ENCODE data around the gene PSME4. TPM values are rescaled to one million over a fixed set of nuclear protein-coding genes. Genes with fewer than 3 reads are reported as not detected.
A peak's percentile ranks its signal among the peaks of the same experiment; 100 is the strongest.

The PSME4 gene
- total RNA-seq, 1 experiment from 2014 or later = 87.4 TPM

- no peak overlapping the region for H2BK20ac ChIP-seq (ENCODE audit: low read depth, low read length, poor library complexity, severe bottlenecking)
- H2BK15ac ChIP-seq (ENCODE audit: low read depth, low read length) = no peak overlapping the region
- peaks cover 44% of the 10 kb centered on the region; the same call in 1 of the 2 replicates for H3K79me2 ChIP-seq (ENCODE audit: insufficient read depth, low read length)
- no peak overlapping the region for H3K4ac ChIP-seq (ENCODE audit: low read depth, low read length)
- no peak overlapping the region for H3T11ph ChIP-seq (ENCODE audit: low read length)
- peaks cover 23% of the 10 kb centered on the region in 2 experiments for H3K4me1 Mint-ChIP-seq
- H2BK120ac ChIP-seq (ENCODE audit: low read depth, low read length, poor library complexity, severe bottlenecking) = peak overlapping the region; percentile 54
- H3K27ac Mint-ChIP-seq = peak overlapping the region; percentile 65 to 94 (median 65)
- no peak overlapping the region for H2AK5ac ChIP-seq (ENCODE audit: insufficient read length, low read length)
- no peaks in the 10 kb centered on the region for H3K9me3 ChIP-seq (ENCODE audit: control insufficient read depth, low read depth, low read length)
- H3K27ac ChIP-seq (ENCODE audit: insufficient read length, low read depth, low read length) = no peak overlapping the region
- no peak overlapping the region for H2BK12ac ChIP-seq (ENCODE audit: insufficient read length, low read depth, low read length)
- H3K23ac ChIP-seq (ENCODE audit: insufficient read length, low read depth, low read length) = no peak overlapping the region
- H3K9ac ChIP-seq (ENCODE audit: extremely low read depth, insufficient read length, low read length) = peak overlapping the region; percentile 80
- no peaks in the 10 kb centered on the region for H3K27me3 Mint-ChIP-seq (ENCODE audit: low read depth)
- no peak overlapping the region for H4K91ac ChIP-seq (ENCODE audit: insufficient read length, low read depth, low read length)
- peaks cover 7 to 23% (median 11%) of the 10 kb centered on the region in 3 experiments; a peak in 6 of 7 replicates for H3K36me3 Mint-ChIP-seq (ENCODE audit: insufficient read depth in 1 of 3, low read depth in 3 of 3)
- H3K79me1 ChIP-seq (ENCODE audit: insufficient read depth, low read depth, low read length, poor library complexity, severe bottlenecking) = no peaks in the 10 kb centered on the region
- no CpG with 5 or more reads among the region's 46 CpGs for WGBS (ENCODE audit: extremely low coverage, insufficient read length, low lambda C conversion rate)
- H4K5ac ChIP-seq (ENCODE audit: insufficient read length, low read depth, low read length) = no peak overlapping the region
- H4K20me1 ChIP-seq (ENCODE audit: control insufficient read depth, insufficient read depth, insufficient read length) = no peaks in the 10 kb centered on the region
- H3K14ac ChIP-seq (ENCODE audit: insufficient read depth, low read length) = peak overlapping the region; percentile 87
- TF ChIP-seq CTCF (conservative IDR thresholded peaks at IDR 0.05) = no peak
- H3K27me3 ChIP-seq (ENCODE audit: insufficient read depth, low read length) = no peaks in the 10 kb centered on the region
- H2AFZ ChIP-seq (ENCODE audit: low read length) = no peak overlapping the region
- peak; percentile 37 for DNase-seq
- no peaks in the 10 kb centered on the region; the same call in 1 of the 2 replicates for H3K4me1 ChIP-seq (ENCODE audit: insufficient read depth, low read length)
- H3K9me3 Mint-ChIP-seq = no peaks in the 10 kb centered on the region
- no peak overlapping the region for H2BK5ac ChIP-seq (ENCODE audit: insufficient read length, low read length)
- H3K56ac ChIP-seq (ENCODE audit: insufficient read length, low read depth, low read length) = no peak overlapping the region
- peak overlapping the region; percentile 79 for H3K18ac ChIP-seq (ENCODE audit: insufficient read length, low read depth, low read length)
- H3K23me2 ChIP-seq (ENCODE audit: insufficient read length, low read depth, low read length, poor library complexity, severe bottlenecking) = peaks cover 6% of the 10 kb centered on the region
- H3K4me3 Mint-ChIP-seq = peak overlapping the region; percentile 80 to 95
- no peak overlapping the region for H4K8ac ChIP-seq (replicated peaks; ENCODE audit: insufficient read length, low read depth, low read length)
- H3K4me2 ChIP-seq (ENCODE audit: insufficient read depth, insufficient read length, low read length) = peak overlapping the region; percentile 88
Measured at GRCh38 chr2:53969968-53970723, 647 bp downstream of the PSME4 start.
